Right renal cortex interstitium (tissue), 3 donors: ENCODE measurements around the gene CLCN4. TPM values are rescaled to one million over a fixed set of nuclear protein-coding genes. Genes with fewer than 3 reads are reported as not detected.

Source experiments
- DNase-seq, 3 donors: peaks; one replicate each; pipeline ENCODE4 v3.0.0-alpha.2; 2013; ENCODE audit warnings: low read depth in 3 of 3, low spot score in 2 of 3
- polyA plus RNA-seq, 3 donors: library from polyadenylated mRNA; unstranded; fragments of 120-200 nt; gene quantifications; one replicate each; pipeline ENCODE4 v1.2.1, GENCODE V29; 2013; ENCODE audit not compliant: insufficient read length in 3 of 3

The CLCN4 gene
- polyA plus RNA-seq, 3 donors: 4.5 to 6.2 (median 5.0) TPM

GRCh38 chrX:10233173-10233572 is 76.4 kb downstream of the CLCN4 start:
- no peak for DNase-seq

- no peak for DNase-seq
Observed at GRCh38 chrX:10233696-10234095, 76.9 kb downstream of the CLCN4 start.

GRCh38 chrX:10235851-10236250 is 79.1 kb downstream of the CLCN4 start:
- no peak for DNase-seq

- DNase-seq: no peak
Observed at GRCh38 chrX:10237241-10237640, 80.5 kb downstream of the CLCN4 start.

GRCh38 chrX:10239611-10240064 is 82.9 kb downstream of the CLCN4 start:
- no peak for DNase-seq

- DNase-seq: no peak
Observed at GRCh38 chrX:10240918-10241317, 84.1 kb downstream of the CLCN4 start.

GRCh38 chrX:10242026-10242425 is 85.3 kb downstream of the CLCN4 start:
- DNase-seq: no peak

- no peak for DNase-seq
Observed at GRCh38 chrX:10243106-10243505, 86.3 kb downstream of the CLCN4 start.

- DNase-seq: no peak
Observed at GRCh38 chrX:10244915-10245622, 88.3 kb downstream of the CLCN4 start.

- DNase-seq: no peak
Observed at GRCh38 chrX:10245886-10246285, 89.1 kb downstream of the CLCN4 start.

GRCh38 chrX:10246297-10246696 is 89.5 kb downstream of the CLCN4 start:
- DNase-seq: no peak

- DNase-seq: no peak
Observed at GRCh38 chrX:10246846-10247245, 90.1 kb downstream of the CLCN4 start.

GRCh38 chrX:10254739-10255138 is 98.0 kb downstream of the CLCN4 start:
- no peak for DNase-seq

- no peak for DNase-seq
Observed at GRCh38 chrX:10259716-10260115, 102.9 kb downstream of the CLCN4 start.

- no peak for DNase-seq
Observed at GRCh38 chrX:10265775-10266174, 109.0 kb downstream of the CLCN4 start.

GRCh38 chrX:10278716-10279115 is 121.9 kb downstream of the CLCN4 start:
- DNase-seq: no peak

GRCh38 chrX:10280071-10280470 is 123.3 kb downstream of the CLCN4 start:
- no peak for DNase-seq

GRCh38 chrX:10282490-10282889 is 125.7 kb downstream of the CLCN4 start:
- no peak for DNase-seq

- DNase-seq: no peak
Observed at GRCh38 chrX:10286195-10286594, 129.4 kb downstream of the CLCN4 start.
